Neural progenitor cell (in vitro differentiated cells): ENCODE measurements around the gene GPD2. TPM values are rescaled to one million over a fixed set of nuclear protein-coding genes. Genes with fewer than 3 reads are reported as not detected.

Source experiments
- DNase-seq: peaks from one replicate; pipeline ENCODE4 v3.0.0-alpha.2; 2016; ENCODE audit warnings: low spot score
- H2AFZ ChIP-seq: fragments of 200-600 bp; sonication (generic); replicated peaks from 2 replicates; pipeline ENCODE4 v1.6.1; 2016; ENCODE audit warnings: antibody characterized with exemption
- H3F3A ChIP-seq: fragments of 200-600 bp; sonication (generic); 2 replicates; pipeline ENCODE4 v1.6.1; 2016; ENCODE audit warnings: antibody characterized with exemption, low read depth
- H3K27ac ChIP-seq: fragments of 200-600 bp; sonication (generic); 2 replicates; pipeline ENCODE4 v1.5.1; 2016; ENCODE audit warnings: mild to moderate bottlenecking
- H3K27me3 ChIP-seq: fragments of 200-600 bp; sonication (generic); 2 replicates; pipeline ENCODE4 v1.6.1; 2016; ENCODE audit warnings: mild to moderate bottlenecking, moderate library complexity
- H3K36me3 ChIP-seq: fragments of 200-600 bp; sonication (generic); 2 replicates; pipeline ENCODE4 v1.5.1; 2016
- H3K4me1 ChIP-seq: fragments of 200-600 bp; sonication (generic); 2 replicates; pipeline ENCODE4 v1.6.1; 2016; ENCODE audit warnings: mixed run types
- H3K4me2 ChIP-seq: fragments of 200-600 bp; sonication (generic); 2 replicates; pipeline ENCODE4 v1.6.1; 2016
- H3K4me3 ChIP-seq: fragments of 200-600 bp; sonication (generic); 2 replicates; pipeline ENCODE4 v1.5.1; 2016
- H3K79me2 ChIP-seq: fragments of 200-600 bp; sonication (generic); 2 replicates; pipeline ENCODE4 v1.6.1; 2016; ENCODE audit warnings: low read depth
- H3K9ac ChIP-seq: fragments of 200-600 bp; sonication (generic); 2 replicates; pipeline ENCODE4 v1.6.1; 2016
- H3K9me3 ChIP-seq: fragments of 200-600 bp; sonication (generic); 2 replicates; pipeline ENCODE4 v1.5.1; 2016; ENCODE audit warnings: low read depth
- H4K20me1 ChIP-seq: fragments of 200-600 bp; sonication (generic); 2 replicates; pipeline ENCODE4 v1.6.1; 2016; ENCODE audit warnings: low read depth
- H3K27ac Mint-ChIP-seq: 3 replicates; pipeline ENCODE4 v1.8.0; 2021; ENCODE audit warnings: mixed read lengths
- H3K27me3 Mint-ChIP-seq: 2 replicates; pipeline ENCODE4 v1.8.0; 2022; ENCODE audit warnings: low read depth, mild to moderate bottlenecking, inconsistent platforms, moderate library complexity, mixed read lengths; ENCODE audit not compliant: insufficient read depth
- H3K36me3 Mint-ChIP-seq: 3 replicates; pipeline ENCODE4 v1.8.0; 2021; ENCODE audit warnings: mixed read lengths
- H3K4me1 Mint-ChIP-seq: 3 replicates; pipeline ENCODE4 v1.8.0; 2021; ENCODE audit warnings: mixed read lengths
- H3K4me3 Mint-ChIP-seq: 3 replicates; pipeline ENCODE4 v1.8.0; 2021; ENCODE audit warnings: mild to moderate bottlenecking, moderate library complexity, mixed read lengths
- H3K9me3 Mint-ChIP-seq: 3 replicates; pipeline ENCODE4 v1.8.0; 2020; ENCODE audit warnings: mixed read lengths
- EZH2 ChIP-seq: fragments of 200-600 bp; sonication (generic); IDR thresholded peaks from 2 replicates; pipeline ENCODE4 v1.6.1; 2017; ENCODE audit warnings: antibody characterized with exemption, mild to moderate bottlenecking, moderate library complexity
- EZH2phosphoT487 ChIP-seq: fragments of 200-600 bp; sonication (generic); IDR thresholded peaks from 2 replicates; pipeline ENCODE4 v1.6.1; 2017; ENCODE audit warnings: antibody characterized with exemption
- total RNA-seq: library from RNA; depleted of rRNA; stranded (reverse); fragments of >200 nt; gene quantifications from 2 replicates; pipeline ENCODE4 v1.2.3, GENCODE V29; 2015; ENCODE audit warnings: low replicate concordance
- TF ChIP-seq, protein P1 (sequence below): fragments of 200-600 bp; sonication (generic); IDR thresholded peaks from 2 replicates; pipeline ENCODE4 v1.5.1; 2017; ENCODE audit warnings: antibody characterized with exemption, mild to moderate bottlenecking

GPD2 gene
- total RNA-seq, 1 donor from 2014 or later: 176 TPM

DNA sequence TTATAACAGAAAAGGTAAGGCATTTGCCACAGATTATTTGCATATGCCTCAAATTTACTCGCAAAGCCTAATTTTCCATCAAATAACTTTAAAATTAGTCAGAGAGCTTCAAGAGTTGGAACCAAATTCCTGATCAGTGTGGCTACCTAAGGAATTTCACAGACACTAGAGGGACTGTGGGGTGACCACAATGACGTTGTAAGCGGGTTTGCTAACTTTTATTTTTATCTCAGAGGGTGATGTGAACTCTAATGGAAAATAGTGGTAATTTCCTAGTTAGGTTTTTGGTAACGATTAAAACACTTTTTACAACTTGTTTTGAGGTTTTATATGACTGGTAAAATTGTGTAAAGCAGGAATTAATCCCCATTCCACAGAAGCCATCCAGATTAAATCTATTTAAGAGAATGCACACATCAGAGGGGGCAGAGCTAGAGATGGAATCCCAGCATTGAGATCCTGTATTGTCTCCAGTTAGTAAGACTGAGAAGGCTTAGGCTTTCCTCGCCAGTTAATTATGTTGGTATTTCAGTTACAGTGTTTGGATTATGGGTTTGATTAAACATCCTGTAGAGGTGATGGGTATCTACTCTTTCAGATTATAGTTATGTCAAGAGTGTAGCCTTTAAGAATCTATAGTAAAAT, 129.0 kb downstream of the GPD2 start:
- DNase-seq: peak; percentile 69
- Histone ChIP-seq H3K27ac (no peak overlapping the region), H3K4me1 (peaks cover 8% of the 10 kb centered on the region), H3K4me3 (no peak overlapping the region), H3F3A (peaks cover 3% of the 10 kb centered on the region), H3K9ac (no peak overlapping the region), H3K36me3 (no peaks in the 10 kb centered on the region), H3K9me3 (no peaks in the 10 kb centered on the region), H2AFZ (no peak overlapping the region), H3K27me3 (no peaks in the 10 kb centered on the region), H3K79me2 (no peaks in the 10 kb centered on the region), H3K4me2 (peak overlapping the region; percentile 24), H4K20me1 (no peaks in the 10 kb centered on the region)
- no peaks in the 10 kb centered on the region for H3K9me3 Mint-ChIP-seq
- peak overlapping the region; percentile 12 for H3K27ac Mint-ChIP-seq
- H3K4me3 Mint-ChIP-seq: no peak overlapping the region
- no peaks in the 10 kb centered on the region for H3K36me3 Mint-ChIP-seq
- no peaks in the 10 kb centered on the region for H3K27me3 Mint-ChIP-seq
- peaks cover 10% of the 10 kb centered on the region for H3K4me1 Mint-ChIP-seq
- TF ChIP-seq EZH2phosphoT487: no peak
- no peak for TF ChIP-seq EZH2
- TF ChIP-seq, protein P1, sequence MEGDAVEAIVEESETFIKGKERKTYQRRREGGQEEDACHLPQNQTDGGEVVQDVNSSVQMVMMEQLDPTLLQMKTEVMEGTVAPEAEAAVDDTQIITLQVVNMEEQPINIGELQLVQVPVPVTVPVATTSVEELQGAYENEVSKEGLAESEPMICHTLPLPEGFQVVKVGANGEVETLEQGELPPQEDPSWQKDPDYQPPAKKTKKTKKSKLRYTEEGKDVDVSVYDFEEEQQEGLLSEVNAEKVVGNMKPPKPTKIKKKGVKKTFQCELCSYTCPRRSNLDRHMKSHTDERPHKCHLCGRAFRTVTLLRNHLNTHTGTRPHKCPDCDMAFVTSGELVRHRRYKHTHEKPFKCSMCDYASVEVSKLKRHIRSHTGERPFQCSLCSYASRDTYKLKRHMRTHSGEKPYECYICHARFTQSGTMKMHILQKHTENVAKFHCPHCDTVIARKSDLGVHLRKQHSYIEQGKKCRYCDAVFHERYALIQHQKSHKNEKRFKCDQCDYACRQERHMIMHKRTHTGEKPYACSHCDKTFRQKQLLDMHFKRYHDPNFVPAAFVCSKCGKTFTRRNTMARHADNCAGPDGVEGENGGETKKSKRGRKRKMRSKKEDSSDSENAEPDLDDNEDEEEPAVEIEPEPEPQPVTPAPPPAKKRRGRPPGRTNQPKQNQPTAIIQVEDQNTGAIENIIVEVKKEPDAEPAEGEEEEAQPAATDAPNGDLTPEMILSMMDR: no peak

DNA sequence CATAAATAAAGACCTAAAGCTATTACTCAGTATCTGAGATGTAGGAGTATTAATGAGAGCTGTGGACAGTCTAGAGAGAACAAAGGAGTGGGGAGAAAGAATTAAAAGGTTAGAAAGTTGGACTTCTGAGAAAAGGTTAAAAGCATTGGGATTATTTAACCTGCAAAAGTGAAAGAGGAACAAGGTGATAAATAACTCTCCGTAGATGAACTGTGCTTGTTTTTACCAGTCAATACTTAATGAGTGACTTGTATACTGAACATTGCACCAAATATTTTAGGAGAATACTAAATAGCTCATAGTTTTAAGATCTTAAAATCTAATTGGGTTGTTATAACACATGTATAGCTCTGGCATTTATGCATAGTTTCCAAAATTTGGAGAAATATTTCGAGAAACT, 137.5 kb downstream of the GPD2 start:
- Histone ChIP-seq H2AFZ (no peak overlapping the region), H3K4me1 (no peaks in the 10 kb centered on the region), H3K4me3 (no peak overlapping the region), H4K20me1 (no peaks in the 10 kb centered on the region), H3F3A (no peaks in the 10 kb centered on the region), H3K4me2 (no peak overlapping the region), H3K9ac (no peak overlapping the region), H3K9me3 (no peaks in the 10 kb centered on the region), H3K27me3 (no peaks in the 10 kb centered on the region), H3K27ac (no peak overlapping the region), H3K79me2 (no peaks in the 10 kb centered on the region), H3K36me3 (no peaks in the 10 kb centered on the region)
- H3K4me1 Mint-ChIP-seq: no peaks in the 10 kb centered on the region
- no peaks in the 10 kb centered on the region for H3K9me3 Mint-ChIP-seq
- peaks cover 7% of the 10 kb centered on the region for H3K36me3 Mint-ChIP-seq
- TF ChIP-seq EZH2 (no peak), EZH2phosphoT487 (no peak)
- TF ChIP-seq, protein P1: no peak
- H3K27ac Mint-ChIP-seq: no peak overlapping the region
- no peak for DNase-seq
- no peaks in the 10 kb centered on the region for H3K27me3 Mint-ChIP-seq
- no peak overlapping the region for H3K4me3 Mint-ChIP-seq

DNA sequence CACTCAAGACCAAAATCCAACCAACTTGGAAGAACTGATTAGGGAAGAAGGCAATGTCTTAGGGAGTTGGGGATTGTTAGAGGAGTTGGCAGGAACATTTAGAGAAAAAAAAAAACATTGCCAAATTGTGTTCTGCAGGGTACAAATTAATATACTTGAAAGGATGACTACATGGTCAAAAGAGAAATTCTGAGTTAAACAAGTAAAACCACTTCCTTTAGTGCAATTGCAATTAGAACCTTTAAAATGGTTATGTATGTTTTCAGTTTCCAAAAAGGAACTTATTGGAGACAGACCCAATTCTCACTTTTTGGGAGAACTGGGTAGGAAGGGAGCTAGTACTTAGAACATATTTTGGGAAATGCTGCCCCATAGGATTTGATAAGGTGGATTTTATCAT, 137.9 kb downstream of the GPD2 start:
- no peak overlapping the region for H3K27ac Mint-ChIP-seq
- Histone ChIP-seq H3K4me1 (no peaks in the 10 kb centered on the region), H3K79me2 (no peaks in the 10 kb centered on the region), H3K9ac (no peak overlapping the region), H3K27ac (no peak overlapping the region), H3K9me3 (no peaks in the 10 kb centered on the region), H3K4me2 (no peak overlapping the region), H3K27me3 (no peaks in the 10 kb centered on the region), H4K20me1 (no peaks in the 10 kb centered on the region), H3F3A (no peaks in the 10 kb centered on the region), H2AFZ (no peak overlapping the region), H3K36me3 (no peaks in the 10 kb centered on the region), H3K4me3 (no peak overlapping the region)
- H3K4me1 Mint-ChIP-seq: no peaks in the 10 kb centered on the region
- DNase-seq: no peak
- H3K36me3 Mint-ChIP-seq: peaks cover 7% of the 10 kb centered on the region
- H3K27me3 Mint-ChIP-seq: no peaks in the 10 kb centered on the region
- TF ChIP-seq EZH2 (no peak), EZH2phosphoT487 (no peak)
- TF ChIP-seq, protein P1: no peak
- H3K9me3 Mint-ChIP-seq: no peaks in the 10 kb centered on the region
- no peak overlapping the region for H3K4me3 Mint-ChIP-seq
